Spinal cord (tissue), 10 donors: Measurements from ENCODE around the gene CHPF2. TPM values are rescaled to one million over a fixed set of nuclear protein-coding genes. Genes with fewer than 3 reads are reported as not detected.

Experiments
- DNase-seq, 6 donors: peaks; one replicate each; pipeline versions ENCODE4 v3.0.0 to v3.0.0-alpha.2; 2013 to 2015; ENCODE audit warnings: low spot score in 6 of 6, low read depth in 4 of 6
- H3K27ac ChIP-seq: one replicate; pipeline ENCODE4 v1.5.1; 2013; ENCODE audit warnings: low read depth, low read length, control low read depth
- H3K27me3 ChIP-seq: one replicate; pipeline ENCODE4 v1.6.1; 2013; ENCODE audit warnings: low read length; ENCODE audit not compliant: control insufficient read depth, insufficient read depth
- H3K36me3 ChIP-seq: one replicate; pipeline ENCODE4 v1.6.1; 2013; ENCODE audit warnings: low read length; ENCODE audit not compliant: control insufficient read depth, insufficient read depth
- H3K4me1 ChIP-seq: one replicate; pipeline ENCODE4 v1.6.1; 2013; ENCODE audit warnings: low read length; ENCODE audit not compliant: control insufficient read depth, insufficient read depth
- H3K4me3 ChIP-seq: one replicate; pipeline ENCODE4 v1.5.1; 2013; ENCODE audit warnings: low read depth, low read length, control low read depth
- H3K9me3 ChIP-seq: one replicate; pipeline ENCODE4 v1.6.1; 2013; ENCODE audit warnings: low read length; ENCODE audit not compliant: control insufficient read depth, insufficient read depth
- WGBS: methylation state at CpG from one replicate; pipeline ENCODE4 v1.1.5; 2013; ENCODE audit warnings: missing lambda C conversion rate; ENCODE audit not compliant: insufficient coverage; 5-methylcytosine and 5-hydroxymethylcytosine counted together
- polyA plus RNA-seq, 2 donors: library from polyadenylated mRNA; unstranded; fragments of 120-200 nt; gene quantifications; one replicate each; pipeline ENCODE4 v1.2.1, GENCODE V29; 2013; ENCODE audit not compliant: insufficient read length in 2 of 2
- total RNA-seq, 2 donors: library from RNA; depleted of rRNA in 1 of 2; stranded (reverse); fragments of 120-200 nt in 1 of 2; fragments of >200 nt in 1 of 2; gene quantifications; one replicate each; pipeline versions ENCODE4 v1.2.3 to v1.2.4, GENCODE V29; 2013 to 2014
- donor health status: healthy.

The CHPF2 gene
- total and polyA plus RNA-seq, 4 donors: 19.7 to 25.5 (median 23.6) TPM

- no peak overlapping the region for H3K27ac ChIP-seq
- no peaks in the 10 kb centered on the region for H3K9me3 ChIP-seq
- WGBS: 74% methylated on average over 9 of the region's 9 CpGs
Observed at GRCh38 chr7:151273651-151274390, 41.5 kb downstream of the CHPF2 start.

GRCh38 chr7:151274396-151274795 lies 42.1 kb downstream of the CHPF2 start:
- H3K27ac ChIP-seq: no peak overlapping the region
- no peaks in the 10 kb centered on the region for H3K9me3 ChIP-seq
- 79% methylated on average over 9 of the region's 9 CpGs for WGBS
- DNase-seq: peak in 1 of 6 donors; percentile 65
- peaks cover 50% of the 10 kb centered on the region for H3K36me3 ChIP-seq
- peaks cover 34% of the 10 kb centered on the region for H3K4me1 ChIP-seq
- no peak overlapping the region for H3K4me3 ChIP-seq
- no peaks in the 10 kb centered on the region for H3K27me3 ChIP-seq

More at GRCh38 chr7:151273651-151274390, 41.5 kb downstream of the CHPF2 start:
- DNase-seq: no peak
- Histone ChIP-seq H3K4me3 (no peak overlapping the region), H3K27me3 (no peaks in the 10 kb centered on the region), H3K36me3 (peaks cover 56% of the 10 kb centered on the region), H3K4me1 (peaks cover 34% of the 10 kb centered on the region)

GRCh38 chr7:151274936-151275812 lies 42.9 kb downstream of the CHPF2 start:
- Histone ChIP-seq H3K27ac (no peak overlapping the region), H3K4me1 (peaks cover 34% of the 10 kb centered on the region), H3K36me3 (peaks cover 43% of the 10 kb centered on the region), H3K27me3 (no peaks in the 10 kb centered on the region), H3K4me3 (no peak overlapping the region), H3K9me3 (no peaks in the 10 kb centered on the region)
- no peak for DNase-seq
- WGBS: 78% methylated on average over 17 of the region's 17 CpGs

GRCh38 chr7:151275813-151276577 lies 43.7 kb downstream of the CHPF2 start:
- peaks cover 34% of the 10 kb centered on the region for H3K4me1 ChIP-seq
- peak overlapping the region; percentile 48 for H3K4me3 ChIP-seq
- no peak overlapping the region for H3K27ac ChIP-seq
- H3K27me3 ChIP-seq: no peaks in the 10 kb centered on the region
- 11% methylated on average over 10 of the region's 10 CpGs for WGBS
- peak in 2 of 6 donors; percentile 75 to 93 for DNase-seq
- H3K9me3 ChIP-seq: no peaks in the 10 kb centered on the region
- H3K36me3 ChIP-seq: peaks cover 34% of the 10 kb centered on the region

- 1% methylated on average over 63 of the region's 63 CpGs for WGBS
- Histone ChIP-seq H3K36me3 (peaks cover 33% of the 10 kb centered on the region), H3K27ac (peak overlapping the region; percentile 7), H3K27me3 (no peaks in the 10 kb centered on the region), H3K4me3 (peak overlapping the region; percentile 48), H3K4me1 (peaks cover 34% of the 10 kb centered on the region), H3K9me3 (no peaks in the 10 kb centered on the region)
- DNase-seq: peak; percentile 53 to 95 (median 68)
Observed at GRCh38 chr7:151276666-151277590, 44.6 kb downstream of the CHPF2 start.

- DNase-seq: no peak
- no peaks in the 10 kb centered on the region for H3K9me3 ChIP-seq
- H3K27ac ChIP-seq: peak overlapping the region; percentile 7
- no peaks in the 10 kb centered on the region for H3K27me3 ChIP-seq
- peaks cover 34% of the 10 kb centered on the region for H3K4me1 ChIP-seq
- H3K36me3 ChIP-seq: peaks cover 30% of the 10 kb centered on the region
- WGBS: 54% methylated on average over 8 of the region's 8 CpGs
- H3K4me3 ChIP-seq: peak overlapping the region; percentile 48
Observed at GRCh38 chr7:151277631-151278030, 45.3 kb downstream of the CHPF2 start.

- DNase-seq: no peak
- 81% methylated on average over 12 of the region's 12 CpGs for WGBS
- peaks cover 34% of the 10 kb centered on the region for H3K4me1 ChIP-seq
Observed at GRCh38 chr7:151278949-151279348, 46.7 kb downstream of the CHPF2 start.

GRCh38 chr7:151279868-151280267 lies 47.6 kb downstream of the CHPF2 start:
- H3K9me3 ChIP-seq: no peaks in the 10 kb centered on the region
- DNase-seq: no peak
- H3K4me1 ChIP-seq: peaks cover 29% of the 10 kb centered on the region
- WGBS: 81% methylated on average over 3 of the region's 5 CpGs
- no peaks in the 10 kb centered on the region for H3K27me3 ChIP-seq
- H3K4me3 ChIP-seq: no peak overlapping the region
- H3K27ac ChIP-seq: no peak overlapping the region
- H3K36me3 ChIP-seq: peaks cover 7% of the 10 kb centered on the region

More at GRCh38 chr7:151278949-151279348, 46.7 kb downstream of the CHPF2 start:
- Histone ChIP-seq H3K27ac (no peak overlapping the region), H3K4me3 (no peak overlapping the region), H3K9me3 (no peaks in the 10 kb centered on the region), H3K36me3 (peaks cover 16% of the 10 kb centered on the region), H3K27me3 (no peaks in the 10 kb centered on the region)
